PFSK-1 (cell line): Measurements from ENCODE around the gene CLK2.

Source experiments
- FOXP2 ChIP-seq: optimal IDR thresholded peaks from 2 replicates; pipeline ENCODE3; 2011; ENCODE audit warnings: borderline replicate concordance, control low read depth, inconsistent platforms; ENCODE audit not compliant: insufficient read depth; ENCODE audit errors: extremely low read length, extremely low read depth
- POLR2AphosphoS5 ChIP-seq: IDR thresholded peaks from 2 replicates; pipeline ENCODE4 v1.6.1; 2012; ENCODE audit warnings: low read depth, mild to moderate bottlenecking, control low read depth, low read length, moderate library complexity
- SIN3A ChIP-seq: IDR thresholded peaks from 2 replicates; pipeline ENCODE4 v1.6.1; 2012; ENCODE audit warnings: mild to moderate bottlenecking, low read length, moderate library complexity, borderline replicate concordance; ENCODE audit not compliant: insufficient read depth
- TAF1 ChIP-seq: IDR thresholded peaks from 2 replicates; pipeline ENCODE4 v1.6.1; 2012; ENCODE audit warnings: low read length, control low read depth, borderline replicate concordance; ENCODE audit not compliant: insufficient read depth
- TF ChIP-seq, protein P1 (sequence below), 2 experiments: IDR thresholded peaks; 2 replicates each; pipeline versions ENCODE4 v1.6.1 to v1.8.0; 2011 to 2012; ENCODE audit warnings: low read depth in 2 of 2, low read length in 2 of 2, control low read depth in 1 of 2, inconsistent platforms in 1 of 2, mild to moderate bottlenecking in 1 of 2, moderate library complexity in 1 of 2; ENCODE audit not compliant: insufficient read depth in 1 of 2

DNA sequence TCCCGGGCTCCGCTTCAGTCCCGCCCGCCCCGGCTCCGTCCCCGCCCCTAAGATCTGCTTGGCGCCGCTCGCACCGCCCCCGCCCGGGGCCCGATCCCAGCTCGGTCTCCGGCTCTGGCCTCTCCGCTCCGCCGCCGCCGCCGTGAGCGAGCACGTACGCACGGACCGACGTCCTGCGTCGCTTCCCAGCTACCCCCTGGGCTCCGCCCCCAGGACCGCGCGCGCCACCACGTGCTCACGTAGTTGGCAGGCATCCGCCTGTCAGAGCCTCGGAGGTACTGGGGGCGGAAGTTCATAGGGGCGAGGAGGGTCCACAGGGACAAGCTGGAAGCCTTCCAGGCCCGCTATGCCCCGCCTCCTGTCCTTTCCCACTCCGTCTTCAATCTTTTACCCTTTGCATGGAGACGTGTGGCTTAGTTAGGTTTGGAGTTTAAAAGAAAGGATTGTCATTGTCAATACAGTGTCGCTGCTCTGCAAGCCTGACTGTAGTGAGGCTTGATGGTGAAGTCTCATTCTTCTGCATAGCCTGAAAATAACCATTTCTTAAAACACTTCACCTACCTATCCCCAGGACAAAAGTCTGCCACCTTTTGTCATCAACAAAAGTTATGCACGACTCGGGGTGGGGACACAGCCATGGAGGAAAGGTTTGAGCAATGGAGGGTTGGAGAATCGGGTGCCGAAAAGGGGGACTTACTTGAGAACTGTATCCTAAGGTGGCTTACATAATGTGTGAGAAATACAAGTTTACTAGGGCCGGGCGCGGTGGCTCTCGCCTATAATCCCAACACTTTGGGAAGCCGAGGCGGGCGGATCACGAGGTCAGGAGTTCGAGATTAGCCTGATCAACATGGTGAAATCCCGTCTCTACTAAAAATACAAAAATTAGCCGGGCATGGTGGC lies at the start of gene CLK2:
- peak; percentile 84 for TF ChIP-seq POLR2AphosphoS5
- TF ChIP-seq SIN3A: peak; percentile 84; the same call in 1 of the 2 replicates
- TF ChIP-seq, protein P1, sequence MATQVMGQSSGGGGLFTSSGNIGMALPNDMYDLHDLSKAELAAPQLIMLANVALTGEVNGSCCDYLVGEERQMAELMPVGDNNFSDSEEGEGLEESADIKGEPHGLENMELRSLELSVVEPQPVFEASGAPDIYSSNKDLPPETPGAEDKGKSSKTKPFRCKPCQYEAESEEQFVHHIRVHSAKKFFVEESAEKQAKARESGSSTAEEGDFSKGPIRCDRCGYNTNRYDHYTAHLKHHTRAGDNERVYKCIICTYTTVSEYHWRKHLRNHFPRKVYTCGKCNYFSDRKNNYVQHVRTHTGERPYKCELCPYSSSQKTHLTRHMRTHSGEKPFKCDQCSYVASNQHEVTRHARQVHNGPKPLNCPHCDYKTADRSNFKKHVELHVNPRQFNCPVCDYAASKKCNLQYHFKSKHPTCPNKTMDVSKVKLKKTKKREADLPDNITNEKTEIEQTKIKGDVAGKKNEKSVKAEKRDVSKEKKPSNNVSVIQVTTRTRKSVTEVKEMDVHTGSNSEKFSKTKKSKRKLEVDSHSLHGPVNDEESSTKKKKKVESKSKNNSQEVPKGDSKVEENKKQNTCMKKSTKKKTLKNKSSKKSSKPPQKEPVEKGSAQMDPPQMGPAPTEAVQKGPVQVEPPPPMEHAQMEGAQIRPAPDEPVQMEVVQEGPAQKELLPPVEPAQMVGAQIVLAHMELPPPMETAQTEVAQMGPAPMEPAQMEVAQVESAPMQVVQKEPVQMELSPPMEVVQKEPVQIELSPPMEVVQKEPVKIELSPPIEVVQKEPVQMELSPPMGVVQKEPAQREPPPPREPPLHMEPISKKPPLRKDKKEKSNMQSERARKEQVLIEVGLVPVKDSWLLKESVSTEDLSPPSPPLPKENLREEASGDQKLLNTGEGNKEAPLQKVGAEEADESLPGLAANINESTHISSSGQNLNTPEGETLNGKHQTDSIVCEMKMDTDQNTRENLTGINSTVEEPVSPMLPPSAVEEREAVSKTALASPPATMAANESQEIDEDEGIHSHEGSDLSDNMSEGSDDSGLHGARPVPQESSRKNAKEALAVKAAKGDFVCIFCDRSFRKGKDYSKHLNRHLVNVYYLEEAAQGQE (IDR thresholded peaks at IDR 0.05; ENCODE audit: insufficient read depth in 1 of 2, low read depth in 2 of 2, low read length in 2 of 2): peak in 1 of 2 experiments; percentile 11; a peak in 1 of 4 replicates
- TF ChIP-seq TAF1: peak; percentile 67
- TF ChIP-seq FOXP2: peak; percentile 96
